H9 (cell line): Measurements from ENCODE around the gene PGA4. TPM values are rescaled to one million over a fixed set of nuclear protein-coding genes. Genes with fewer than 3 reads are reported as not detected.
A peak's percentile ranks its signal among the peaks of the same experiment; 100 is the strongest.

Source experiments
- DNase-seq: peaks from one replicate; pipeline ENCODE4 v3.0.0-alpha.2; 2017
- H2AFZ ChIP-seq: one replicate; pipeline ENCODE4 v1.6.1; 2013; ENCODE audit warnings: mild to moderate bottlenecking, low read length, control low read depth, moderate library complexity
- H2AK5ac ChIP-seq: 2 replicates; pipeline ENCODE4 v1.6.1; 2013; ENCODE audit warnings: low read length, control low read depth, mixed read lengths; ENCODE audit not compliant: insufficient read length
- H2BK120ac ChIP-seq: one replicate; pipeline ENCODE4 v1.6.1; 2013; ENCODE audit warnings: low read depth, mild to moderate bottlenecking, low read length, control low read depth, inconsistent platforms; ENCODE audit not compliant: poor library complexity, severe bottlenecking
- H2BK12ac ChIP-seq: 2 replicates; pipeline ENCODE4 v1.6.1; 2013; ENCODE audit warnings: low read length, control low read depth, mixed read lengths, low read depth; ENCODE audit not compliant: insufficient read length
- H2BK15ac ChIP-seq: 2 replicates; pipeline ENCODE4 v1.6.1; 2013; ENCODE audit warnings: low read depth, low read length, control low read depth
- H2BK20ac ChIP-seq: one replicate; pipeline ENCODE4 v1.6.1; 2013; ENCODE audit warnings: low read depth, mild to moderate bottlenecking, low read length, control low read depth, inconsistent platforms; ENCODE audit not compliant: poor library complexity, severe bottlenecking
- H2BK5ac ChIP-seq: 2 replicates; pipeline ENCODE4 v1.6.1; 2013; ENCODE audit warnings: low read length, control low read depth, mixed read lengths; ENCODE audit not compliant: insufficient read length
- H3K14ac ChIP-seq: 2 replicates; pipeline ENCODE4 v1.6.1; 2013; ENCODE audit warnings: low read length, control low read depth; ENCODE audit not compliant: insufficient read depth
- H3K18ac ChIP-seq: 2 replicates; pipeline ENCODE4 v1.6.1; 2013; ENCODE audit warnings: low read depth, mild to moderate bottlenecking, mixed read lengths, low read length, control low read depth; ENCODE audit not compliant: insufficient read length
- H3K23ac ChIP-seq: 2 replicates; pipeline ENCODE4 v1.6.1; 2013; ENCODE audit warnings: low read length, control low read depth, mixed read lengths, low read depth; ENCODE audit not compliant: insufficient read length
- H3K23me2 ChIP-seq: 2 replicates; pipeline ENCODE4 v1.6.1; 2013; ENCODE audit warnings: low read depth, mild to moderate bottlenecking, mixed read lengths, low read length, control low read depth; ENCODE audit not compliant: insufficient read length, poor library complexity, severe bottlenecking
- H3K27ac ChIP-seq: 2 replicates; pipeline ENCODE4 v1.5.1; 2013; ENCODE audit warnings: low read length, control low read depth, mixed read lengths, low read depth; ENCODE audit not compliant: insufficient read length
- H3K27me3 ChIP-seq: 2 replicates; pipeline ENCODE4 v1.6.1; 2013; ENCODE audit warnings: low read length, control low read depth, inconsistent platforms; ENCODE audit not compliant: insufficient read depth
- H3K4ac ChIP-seq: 2 replicates; pipeline ENCODE4 v1.6.1; 2013; ENCODE audit warnings: low read depth, mild to moderate bottlenecking, control low read depth, inconsistent platforms, low read length, moderate library complexity
- H3K4me1 ChIP-seq: 2 replicates; pipeline ENCODE4 v1.6.1; 2013; ENCODE audit warnings: low read length, control low read depth, inconsistent platforms; ENCODE audit not compliant: insufficient read depth
- H3K4me2 ChIP-seq: 2 replicates; pipeline ENCODE4 v1.6.1; 2013; ENCODE audit warnings: low read length, control low read depth, mixed read lengths; ENCODE audit not compliant: insufficient read length, insufficient read depth
- H3K56ac ChIP-seq: 2 replicates; pipeline ENCODE4 v1.6.1; 2013; ENCODE audit warnings: low read depth, mild to moderate bottlenecking, mixed read lengths, low read length, control low read depth; ENCODE audit not compliant: insufficient read length
- H3K79me1 ChIP-seq: 2 replicates; pipeline ENCODE4 v1.6.1; 2013; ENCODE audit warnings: low read depth, mild to moderate bottlenecking, moderate library complexity, low read length, control low read depth, inconsistent platforms; ENCODE audit not compliant: insufficient read depth, poor library complexity, severe bottlenecking
- H3K79me2 ChIP-seq: 2 replicates; pipeline ENCODE4 v1.6.1; 2013; ENCODE audit warnings: low read length, control low read depth, inconsistent platforms; ENCODE audit not compliant: insufficient read depth
- H3K9ac ChIP-seq: 2 replicates; pipeline ENCODE4 v1.6.1; 2013; ENCODE audit warnings: low read length, control low read depth, mixed read lengths; ENCODE audit not compliant: insufficient read length; ENCODE audit errors: extremely low read depth
- H3K9me3 ChIP-seq: one replicate; pipeline ENCODE4 v1.6.1; 2013; ENCODE audit warnings: low read depth, low read length, inconsistent platforms; ENCODE audit not compliant: control insufficient read depth
- H3T11ph ChIP-seq: one replicate; pipeline ENCODE4 v1.6.1; 2013; ENCODE audit warnings: mild to moderate bottlenecking, low read length, control low read depth, inconsistent platforms
- H4K20me1 ChIP-seq: one replicate; pipeline ENCODE4 v1.6.1; 2013; ENCODE audit not compliant: control insufficient read depth, insufficient read length, insufficient read depth
- H4K5ac ChIP-seq: 2 replicates; pipeline ENCODE4 v1.6.1; 2013; ENCODE audit warnings: low read depth, mild to moderate bottlenecking, mixed read lengths, low read length, control low read depth; ENCODE audit not compliant: insufficient read length
- H4K8ac ChIP-seq: replicated peaks from 2 replicates; pipeline ENCODE4 v1.6.1; 2013; ENCODE audit warnings: low read length, control low read depth, mixed read lengths, low read depth; ENCODE audit not compliant: insufficient read length
- H4K91ac ChIP-seq: 2 replicates; pipeline ENCODE4 v1.6.1; 2013; ENCODE audit warnings: low read depth, mild to moderate bottlenecking, moderate library complexity, mixed read lengths, low read length, control low read depth; ENCODE audit not compliant: insufficient read length
- H3K27ac Mint-ChIP-seq, 3 experiments: 2 replicates in 2 of 3; 3 replicates in 1 of 3; pipeline ENCODE4 v1.8.0; 2020 to 2021; ENCODE audit warnings: mixed read lengths in 3 of 3, mild to moderate bottlenecking in 1 of 3, moderate library complexity in 1 of 3
- H3K27me3 Mint-ChIP-seq: 2 replicates; pipeline ENCODE4 v1.8.0; 2021; ENCODE audit warnings: low read depth, mild to moderate bottlenecking, moderate library complexity, mixed read lengths
- H3K36me3 Mint-ChIP-seq, 3 experiments: 2 replicates in 2 of 3; 3 replicates in 1 of 3; pipeline ENCODE4 v1.8.0; 2020 to 2021; ENCODE audit warnings: low read depth in 3 of 3, mixed read lengths in 3 of 3; ENCODE audit not compliant: insufficient read depth in 1 of 3
- H3K4me1 Mint-ChIP-seq, 2 experiments: 2 replicates each; pipeline ENCODE4 v1.8.0; 2020; ENCODE audit warnings: mixed read lengths in 2 of 2
- H3K4me3 Mint-ChIP-seq, 2 experiments: 2 replicates in 1 of 2; 3 replicates in 1 of 2; pipeline ENCODE4 v1.8.0; 2020 to 2021; ENCODE audit warnings: mild to moderate bottlenecking in 2 of 2, mixed read lengths in 2 of 2, moderate library complexity in 1 of 2
- H3K9me3 Mint-ChIP-seq, 2 experiments: 2 replicates in 1 of 2; 3 replicates in 1 of 2; pipeline ENCODE4 v1.8.0; 2020; ENCODE audit warnings: mild to moderate bottlenecking in 2 of 2, mixed read lengths in 2 of 2, moderate library complexity in 1 of 2
- CTCF ChIP-seq: fragments of 200-600 bp; sonication (generic); conservative IDR thresholded peaks from 3 replicates; pipeline ENCODE4 v1.8.0; 2021; ENCODE audit warnings: antibody characterized with exemption, mild to moderate bottlenecking
- WGBS: extraction: QIAGEN DNeasy Blood & Tissue Kit; methylation state at CpG from one replicate; pipeline ENCODE4 v1.1.7; 2013; ENCODE audit warnings: missing lambda C conversion rate, low lambda C conversion rate, mixed read lengths; ENCODE audit not compliant: insufficient read length; ENCODE audit errors: extremely low coverage; 5-methylcytosine and 5-hydroxymethylcytosine counted together
- total RNA-seq: library from RNA; stranded (reverse); gene quantifications from 2 replicates; pipeline ENCODE4 v1.2.1, GENCODE V29; 2021

Gene PGA4
- total RNA-seq, 1 experiment from 2014 or later: not detected

GRCh38 chr11:61256710-61257482 is 34.7 kb downstream of the PGA4 start:
- no peak for TF ChIP-seq CTCF
- Histone ChIP-seq H3K4me2 (no peak overlapping the region), H3K79me2 (no peaks in the 10 kb centered on the region), H2AFZ (no peak overlapping the region), H3K23me2 (no peaks in the 10 kb centered on the region), H2BK15ac (no peak overlapping the region), H4K20me1 (no peaks in the 10 kb centered on the region), H3K56ac (no peak overlapping the region), H2BK120ac (no peak overlapping the region), H2AK5ac (no peak overlapping the region), H4K91ac (no peak overlapping the region), H3K27me3 (no peaks in the 10 kb centered on the region), H2BK5ac (no peak overlapping the region), H4K8ac (no peak overlapping the region), H4K5ac (no peak overlapping the region), H3K18ac (no peak overlapping the region), H3K9ac (no peak overlapping the region), H3K4me1 (no peaks in the 10 kb centered on the region), H2BK12ac (no peak overlapping the region), H2BK20ac (no peak overlapping the region), H3K9me3 (no peaks in the 10 kb centered on the region), H3K79me1 (no peaks in the 10 kb centered on the region), H3K4ac (no peak overlapping the region), H3K23ac (no peak overlapping the region), H3T11ph (no peak overlapping the region), H3K27ac (no peak overlapping the region), H3K14ac (no peak overlapping the region)
- peaks cover 0 to 3% of the 10 kb centered on the region in 2 experiments; a peak in 1 of 4 replicates for H3K4me1 Mint-ChIP-seq
- no peak for DNase-seq
- no peaks in the 10 kb centered on the region for H3K27me3 Mint-ChIP-seq
- no peak overlapping the region for H3K4me3 Mint-ChIP-seq
- H3K27ac Mint-ChIP-seq: peak overlapping the region in 1 of 3 experiments; percentile 89; a peak in 2 of 7 replicates
- no CpG with 5 or more reads among the region's 18 CpGs for WGBS
- no peaks in the 10 kb centered on the region for H3K9me3 Mint-ChIP-seq
- H3K36me3 Mint-ChIP-seq: peaks cover 0 to 2% (median 0%) of the 10 kb centered on the region in 3 experiments; a peak in 2 of 7 replicates
